H1 (cell line): ENCODE data around the gene FERMT2. TPM values are rescaled to one million over a fixed set of nuclear protein-coding genes. Genes with fewer than 3 reads are reported as not detected.
"Not testable (repeated sequence)": the region's sequence is repeated elsewhere in the genome, so short reads cannot be mapped to it uniquely, and the experiment has no call there.

Source experiments
- CTCF ChIA-PET: fragments of 300-600 bp; sonication (Branson Sonifier 250); formaldehyde crosslinking; loops from one replicate; lab custom pipeline; 2021; ENCODE audit not compliant: partially characterized antibody; lab: Charles Lee
- POLR2A ChIA-PET: fragments of 300-600 bp; sonication (Branson Sonifier 250); formaldehyde crosslinking; loops from one replicate; lab custom pipeline; 2021; ENCODE audit warnings: inconsistent platforms; ENCODE audit not compliant: partially characterized antibody; lab: Charles Lee
- DNase-seq, 2 experiments: peaks; one replicate each; pipeline versions ENCODE4 v3.0.0 to v3.0.0-alpha.2; 2010 to 2022; ENCODE audit warnings: low spot score in 2 of 2, low read depth in 1 of 2, mixed read lengths in 1 of 2
- FAIRE-seq: peaks from 2 replicates; lab custom pipeline; 2011; peaks lifted over from hg19 to GRCh38; lab: Jason Lieb, UNC
- H2AFZ ChIP-seq: 2 replicates; pipeline ENCODE4 v1.8.1; 2012; ENCODE audit warnings: low read length, inconsistent platforms
- H2AK5ac ChIP-seq: 2 replicates; pipeline ENCODE4 v1.6.1; 2013; ENCODE audit warnings: low read depth, low read length
- H2BK120ac ChIP-seq: replicated peaks from 2 replicates; pipeline ENCODE3; 2013; ENCODE audit warnings: low read depth, low read length, inconsistent platforms
- H2BK12ac ChIP-seq: 2 replicates; pipeline ENCODE4 v1.6.1; 2013; ENCODE audit warnings: low read depth, low read length
- H2BK15ac ChIP-seq: 2 replicates; pipeline ENCODE4 v1.6.1; 2013; ENCODE audit warnings: low read length
- H2BK20ac ChIP-seq: 2 replicates; pipeline ENCODE4 v1.6.1; 2013; ENCODE audit warnings: low read length
- H2BK5ac ChIP-seq: 2 replicates; pipeline ENCODE4 v1.6.1; 2013; ENCODE audit warnings: low read depth, low read length
- H3K14ac ChIP-seq: 2 replicates; pipeline ENCODE4 v1.6.1; 2013; ENCODE audit warnings: inconsistent platforms; ENCODE audit not compliant: insufficient read length
- H3K18ac ChIP-seq: 2 replicates; pipeline ENCODE4 v1.6.1; 2013; ENCODE audit warnings: low read length; ENCODE audit errors: extremely low read depth
- H3K23ac ChIP-seq: 2 replicates; pipeline ENCODE4 v1.6.1; 2013; ENCODE audit warnings: inconsistent platforms; ENCODE audit not compliant: insufficient read length
- H3K23me2 ChIP-seq: 2 replicates; pipeline ENCODE4 v1.6.1; 2013; ENCODE audit warnings: low read depth, low read length
- H3K27ac ChIP-seq: 2 replicates; pipeline ENCODE4 v1.6.1; 2011; ENCODE audit warnings: low read depth, low read length, inconsistent platforms
- H3K27me3 ChIP-seq, 4 experiments: replicated peaks in 1 of 4; 1 replicate in 1 of 4; 2 replicates in 3 of 4; pipeline versions ENCODE4 v1.6.1 to v1.8.1; 2011 to 2013; ENCODE audit warnings: low read length in 3 of 4, mild to moderate bottlenecking in 3 of 4, inconsistent platforms in 2 of 4, mixed read lengths in 2 of 4, moderate library complexity in 1 of 4; ENCODE audit not compliant: control insufficient read depth in 3 of 4, insufficient read depth in 3 of 4; ENCODE audit errors: extremely low read depth in 1 of 4
- H3K36me3 ChIP-seq, 4 experiments: 2 replicates each; pipeline versions ENCODE4 v1.6.1 to v1.8.1; 2011 to 2013; ENCODE audit warnings: mild to moderate bottlenecking in 4 of 4, low read length in 3 of 4, moderate library complexity in 2 of 4, control low read depth in 1 of 4, inconsistent platforms in 1 of 4; ENCODE audit not compliant: insufficient read depth in 4 of 4, control insufficient read depth in 2 of 4
- H3K4ac ChIP-seq: replicated peaks from 2 replicates; pipeline ENCODE3; 2013; ENCODE audit warnings: low read length, low read depth, mixed read lengths, inconsistent platforms; ENCODE audit not compliant: insufficient read length
- H3K4me1 ChIP-seq, 4 experiments: replicated peaks in 1 of 4; 1 replicate in 1 of 4; 2 replicates in 3 of 4; pipeline versions ENCODE4 v1.6.1 to v1.8.1; 2011 to 2013; ENCODE audit warnings: low read length in 3 of 4, inconsistent platforms in 2 of 4, mixed read lengths in 1 of 4; ENCODE audit not compliant: insufficient read depth in 4 of 4, control insufficient read depth in 3 of 4
- H3K4me2 ChIP-seq, 2 experiments: 2 replicates each; pipeline versions ENCODE4 v1.6.1 to v1.8.1; 2011 to 2013; ENCODE audit warnings: low read depth in 2 of 2, low read length in 2 of 2, control low read depth in 1 of 2, inconsistent platforms in 1 of 2, mild to moderate bottlenecking in 1 of 2; ENCODE audit not compliant: insufficient read depth in 1 of 2
- H3K4me3 ChIP-seq, 4 experiments: fragments of 200-600, 300-600 bp in 1 of 4; sonication (generic), shearing (Covaris generic), sonication (Bioruptor Twin) in 1 of 4; 2 replicates each; pipeline versions ENCODE4 v1.5.1 to v1.8.1; 2011 to 2016; ENCODE audit warnings: low read length in 4 of 4, low read depth in 3 of 4, control low read depth in 2 of 4, inconsistent platforms in 2 of 4, mild to moderate bottlenecking in 2 of 4, mixed read lengths in 1 of 4, moderate library complexity in 1 of 4; ENCODE audit not compliant: insufficient read depth in 2 of 4; ENCODE audit errors: extremely low read depth in 1 of 4
- H3K56ac ChIP-seq: replicated peaks from 2 replicates; pipeline ENCODE3; 2013; ENCODE audit warnings: low read depth, mild to moderate bottlenecking, mixed read lengths, low read length, inconsistent platforms; ENCODE audit not compliant: insufficient read length
- H3K79me1 ChIP-seq: 2 replicates; pipeline ENCODE4 v1.6.1; 2013; ENCODE audit warnings: low read depth, low read length, control low read depth
- H3K79me2 ChIP-seq, 2 experiments: 2 replicates each; pipeline versions ENCODE4 v1.6.1 to v1.8.1; 2012 to 2013; ENCODE audit warnings: low read length in 2 of 2, mild to moderate bottlenecking in 2 of 2, inconsistent platforms in 1 of 2; ENCODE audit not compliant: insufficient read depth in 2 of 2, control insufficient read depth in 1 of 2
- H3K9ac ChIP-seq, 4 experiments: replicated peaks in 1 of 4; 1 replicate in 1 of 4; 2 replicates in 3 of 4; pipeline versions ENCODE4 v1.6.1 to v1.8.1; 2011 to 2013; ENCODE audit warnings: low read depth in 3 of 4, low read length in 3 of 4, control low read depth in 2 of 4, mild to moderate bottlenecking in 2 of 4, moderate library complexity in 2 of 4, inconsistent platforms in 1 of 4; ENCODE audit errors: extremely low read depth in 1 of 4
- H3K9me3 ChIP-seq, 2 experiments: 2 replicates each; pipeline versions ENCODE4 v1.6.1 to v1.8.1; 2012 to 2013; ENCODE audit warnings: mild to moderate bottlenecking in 2 of 2, moderate library complexity in 2 of 2, control low read depth in 1 of 2, inconsistent platforms in 1 of 2, low read depth in 1 of 2, low read length in 1 of 2, mixed read lengths in 1 of 2; ENCODE audit not compliant: insufficient read depth in 2 of 2
- H4K20me1 ChIP-seq, 2 experiments: replicated peaks in 1 of 2; 2 replicates each; pipeline versions ENCODE3 to v1.8.1; 2011 to 2013; ENCODE audit warnings: inconsistent platforms in 2 of 2, low read length in 2 of 2, mild to moderate bottlenecking in 1 of 2; ENCODE audit not compliant: insufficient read depth in 2 of 2, control insufficient read depth in 1 of 2
- H4K5ac ChIP-seq: 2 replicates; pipeline ENCODE4 v1.6.1; 2013; ENCODE audit warnings: low read length, low read depth, mixed read lengths, inconsistent platforms; ENCODE audit not compliant: insufficient read length
- H4K8ac ChIP-seq: 2 replicates; pipeline ENCODE4 v1.8.0; 2013; ENCODE audit warnings: mild to moderate bottlenecking, moderate library complexity, low read length, inconsistent platforms; ENCODE audit not compliant: insufficient read depth; ENCODE audit errors: extremely low read depth
- H4K91ac ChIP-seq: replicated peaks from 2 replicates; pipeline ENCODE3; 2013; ENCODE audit warnings: low read length, mixed read lengths, inconsistent platforms; ENCODE audit not compliant: insufficient read length
- WGBS, 2 experiments: shearing (Covaris generic) in 1 of 2; methylation state at CpG; one replicate each; pipeline versions ENCODE4 v1.1.6 to v1.1.7; 2013 to 2015; ENCODE audit warnings: low lambda C conversion rate in 2 of 2, mixed read lengths in 2 of 2, inconsistent platforms in 1 of 2, low coverage in 1 of 2, missing lambda C conversion rate in 1 of 2; ENCODE audit not compliant: insufficient replicate concordance in 2 of 2, insufficient coverage in 1 of 2, insufficient read length in 1 of 2; ENCODE audit errors: extremely low coverage in 1 of 2, missing lambda C conversion rate in 1 of 2; 5-methylcytosine and 5-hydroxymethylcytosine counted together
- polyA plus RNA-seq, 7 experiments: library from polyadenylated mRNA; depleted of rRNA in 3 of 7; stranded (reverse) in 5 of 7; unstranded in 2 of 7; fragments of >200 nt in 5 of 7; fragments of 200-250 nt in 2 of 7; gene quantifications; 1 replicate in 5 of 7; 2 replicates in 1 of 7; 4 replicates in 1 of 7; pipeline versions ENCODE4 v1.2.1 to v1.2.3, GENCODE V29; 2011 to 2013; ENCODE audit warnings: missing spikeins in 2 of 7, mixed read lengths in 2 of 7
- total RNA-seq: library from RNA; stranded (reverse); fragmentation: NEBNext Ultra II Directional; extraction: Animal tissue kit (Norgen Biotek cat#: 25700); gene quantifications from 2 replicates; pipeline ENCODE4 v1.2.1, GENCODE V29; 2021

FERMT2 gene
- total and polyA plus RNA-seq, 2 of the 8 experiments (the other 6 are each of a cell fraction or from before 2014, with no cell fraction given) = 53.3 to 142 TPM

GRCh38 chr14:52920411-52920810 lies 30.4 kb downstream of the FERMT2 start:
- not testable (repeated sequence) for DNase-seq, H4K91ac ChIP-seq, H3K9ac ChIP-seq, H3K56ac ChIP-seq, H2AK5ac ChIP-seq, H3K23ac ChIP-seq, H3K14ac ChIP-seq, H3K4me3 ChIP-seq, H3K4me1 ChIP-seq, H2AFZ ChIP-seq, H3K23me2 ChIP-seq, H3K27me3 ChIP-seq, H3K79me1 ChIP-seq, H3K4me2 ChIP-seq, H2BK15ac ChIP-seq, H4K8ac ChIP-seq, H2BK5ac ChIP-seq, H3K18ac ChIP-seq, H3K9me3 ChIP-seq, H4K20me1 ChIP-seq, FAIRE-seq, H4K5ac ChIP-seq, H2BK12ac ChIP-seq, H2BK20ac ChIP-seq, H3K4ac ChIP-seq, H3K27ac ChIP-seq, H2BK120ac ChIP-seq
- CTCF ChIA-PET = interaction anchor here (0.9 to 1.7 kb wide), 3 partner anchors 8 to 31 kb away, joined by 3 to 4 read pairs (median 3); partner anchors contain the start of gene FERMT2
- Histone ChIP-seq H3K36me3 (peaks cover 0 to 33% (median 5%) of the 10 kb centered on the region in 4 experiments; a peak in 6 of 8 replicates), H3K79me2 (peaks cover 0 to 75% of the 10 kb centered on the region in 2 experiments; a peak in 3 of 4 replicates)
- 98% methylated on average over 4 of the region's 5 CpGs; no CpG with 5 or more reads in 1 of the 2 experiments for WGBS, 2 experiments
- POLR2A ChIA-PET = interaction anchor here (1.2 kb wide), 1 partner anchor 31 kb away, joined by 4 read pairs; the partner anchor contains the start of gene FERMT2
